WTC11 (cell line): ENCODE measurements around the gene PMM1.

ENCODE experiments used
- CBFB ChIP-seq: sonication (generic); formaldehyde crosslinking; IDR thresholded peaks from 2 replicates; pipeline ENCODE4 v1.8.1; 2022; ENCODE audit warnings: mild to moderate bottlenecking, low read depth, missing genetic modification reagents
- FOXJ3 ChIP-seq: sonication (generic); formaldehyde crosslinking; IDR thresholded peaks from 2 replicates; pipeline ENCODE4 v1.9.0; 2021; ENCODE audit warnings: missing genetic modification reagents, mild to moderate bottlenecking, borderline replicate concordance
- NR1H2 ChIP-seq: sonication (generic); formaldehyde crosslinking; IDR thresholded peaks from 2 replicates; pipeline ENCODE4 v1.9.0; 2021; ENCODE audit warnings: mild to moderate bottlenecking, moderate library complexity, missing genetic modification reagents
- NR2C2 ChIP-seq: sonication (generic); formaldehyde crosslinking; IDR thresholded peaks from 2 replicates; pipeline ENCODE4 v1.8.0; 2022; ENCODE audit warnings: mild to moderate bottlenecking, missing genetic modification reagents
- TCF7 ChIP-seq: sonication (generic); formaldehyde crosslinking; IDR thresholded peaks from 2 replicates; pipeline ENCODE4 v1.8.0; 2022; ENCODE audit warnings: mild to moderate bottlenecking, low read depth, missing genetic modification reagents, moderate library complexity
- ZNF396 ChIP-seq: fragments of 250-450 bp; sonication (Bioruptor Pico); IDR thresholded peaks from 2 replicates; pipeline ENCODE4 v1.8.0; 2021; ENCODE audit warnings: mild to moderate bottlenecking, moderate library complexity, borderline replicate concordance
- TF ChIP-seq, protein P1 (sequence below): fragments of 200-600 bp; IDR thresholded peaks from 2 replicates; pipeline ENCODE4 v1.8.0; 2022; ENCODE audit warnings: antibody characterized with exemption
- TF ChIP-seq, protein P2 (sequence below): sonication (generic); formaldehyde crosslinking; IDR thresholded peaks from 2 replicates; pipeline ENCODE4 v1.8.0; 2023; ENCODE audit warnings: missing genetic modification reagents
- TF ChIP-seq, protein P3 (sequence below): sonication (generic); formaldehyde crosslinking; IDR thresholded peaks from 2 replicates; pipeline ENCODE4 v1.8.1; 2022; ENCODE audit warnings: low read depth, mild to moderate bottlenecking, moderate library complexity, missing genetic modification reagents, borderline replicate concordance
- TF ChIP-seq, protein P4 (sequence below): sonication (generic); formaldehyde crosslinking; IDR thresholded peaks from 2 replicates; pipeline ENCODE4 v1.8.1; 2023; ENCODE audit warnings: mild to moderate bottlenecking, missing genetic modification reagents
- TF ChIP-seq, protein P5 (sequence below): sonication (generic); formaldehyde crosslinking; IDR thresholded peaks from 2 replicates; pipeline ENCODE4 v1.8.0; 2022; ENCODE audit warnings: mild to moderate bottlenecking, missing genetic modification reagents

DNA sequence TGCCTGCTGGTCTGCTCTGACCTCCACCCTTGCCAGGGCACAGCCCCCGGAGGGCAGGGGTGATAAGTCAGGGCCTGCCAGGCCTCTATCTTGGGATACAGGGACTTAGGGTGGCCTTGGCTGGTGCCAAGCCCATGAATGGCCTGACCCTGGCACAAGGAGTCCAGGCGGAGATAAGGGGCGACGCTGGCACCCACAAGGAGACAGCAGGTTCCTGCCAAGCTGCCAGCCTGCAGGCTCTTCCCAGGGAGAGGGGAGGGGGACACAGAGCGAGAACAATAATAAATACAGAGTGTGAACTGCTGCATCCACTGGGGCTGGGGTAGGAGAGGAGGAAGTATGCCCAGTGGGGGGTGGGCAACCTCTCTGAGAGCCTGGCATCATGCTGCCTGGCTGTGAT, 27.9 kb downstream of the PMM1 start:
- TF ChIP-seq, protein P1, sequence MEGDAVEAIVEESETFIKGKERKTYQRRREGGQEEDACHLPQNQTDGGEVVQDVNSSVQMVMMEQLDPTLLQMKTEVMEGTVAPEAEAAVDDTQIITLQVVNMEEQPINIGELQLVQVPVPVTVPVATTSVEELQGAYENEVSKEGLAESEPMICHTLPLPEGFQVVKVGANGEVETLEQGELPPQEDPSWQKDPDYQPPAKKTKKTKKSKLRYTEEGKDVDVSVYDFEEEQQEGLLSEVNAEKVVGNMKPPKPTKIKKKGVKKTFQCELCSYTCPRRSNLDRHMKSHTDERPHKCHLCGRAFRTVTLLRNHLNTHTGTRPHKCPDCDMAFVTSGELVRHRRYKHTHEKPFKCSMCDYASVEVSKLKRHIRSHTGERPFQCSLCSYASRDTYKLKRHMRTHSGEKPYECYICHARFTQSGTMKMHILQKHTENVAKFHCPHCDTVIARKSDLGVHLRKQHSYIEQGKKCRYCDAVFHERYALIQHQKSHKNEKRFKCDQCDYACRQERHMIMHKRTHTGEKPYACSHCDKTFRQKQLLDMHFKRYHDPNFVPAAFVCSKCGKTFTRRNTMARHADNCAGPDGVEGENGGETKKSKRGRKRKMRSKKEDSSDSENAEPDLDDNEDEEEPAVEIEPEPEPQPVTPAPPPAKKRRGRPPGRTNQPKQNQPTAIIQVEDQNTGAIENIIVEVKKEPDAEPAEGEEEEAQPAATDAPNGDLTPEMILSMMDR, result no peak
- TF ChIP-seq FOXJ3 (no peak), ZNF396 (CRISPR knock-in tag) (no peak), NR1H2 (CRISPR knock-in tag) (no peak), TCF7 (CRISPR knock-in tag) (no peak), CBFB (CRISPR knock-in tag) (no peak), NR2C2 (no peak)
- TF ChIP-seq, protein P2, sequence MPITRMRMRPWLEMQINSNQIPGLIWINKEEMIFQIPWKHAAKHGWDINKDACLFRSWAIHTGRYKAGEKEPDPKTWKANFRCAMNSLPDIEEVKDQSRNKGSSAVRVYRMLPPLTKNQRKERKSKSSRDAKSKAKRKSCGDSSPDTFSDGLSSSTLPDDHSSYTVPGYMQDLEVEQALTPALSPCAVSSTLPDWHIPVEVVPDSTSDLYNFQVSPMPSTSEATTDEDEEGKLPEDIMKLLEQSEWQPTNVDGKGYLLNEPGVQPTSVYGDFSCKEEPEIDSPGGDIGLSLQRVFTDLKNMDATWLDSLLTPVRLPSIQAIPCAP, result no peak
- TF ChIP-seq, protein P3, sequence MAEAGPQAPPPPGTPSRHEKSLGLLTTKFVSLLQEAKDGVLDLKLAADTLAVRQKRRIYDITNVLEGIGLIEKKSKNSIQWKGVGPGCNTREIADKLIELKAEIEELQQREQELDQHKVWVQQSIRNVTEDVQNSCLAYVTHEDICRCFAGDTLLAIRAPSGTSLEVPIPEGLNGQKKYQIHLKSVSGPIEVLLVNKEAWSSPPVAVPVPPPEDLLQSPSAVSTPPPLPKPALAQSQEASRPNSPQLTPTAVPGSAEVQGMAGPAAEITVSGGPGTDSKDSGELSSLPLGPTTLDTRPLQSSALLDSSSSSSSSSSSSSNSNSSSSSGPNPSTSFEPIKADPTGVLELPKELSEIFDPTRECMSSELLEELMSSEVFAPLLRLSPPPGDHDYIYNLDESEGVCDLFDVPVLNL (CRISPR knock-in tag), result no peak
- TF ChIP-seq, protein P4, sequence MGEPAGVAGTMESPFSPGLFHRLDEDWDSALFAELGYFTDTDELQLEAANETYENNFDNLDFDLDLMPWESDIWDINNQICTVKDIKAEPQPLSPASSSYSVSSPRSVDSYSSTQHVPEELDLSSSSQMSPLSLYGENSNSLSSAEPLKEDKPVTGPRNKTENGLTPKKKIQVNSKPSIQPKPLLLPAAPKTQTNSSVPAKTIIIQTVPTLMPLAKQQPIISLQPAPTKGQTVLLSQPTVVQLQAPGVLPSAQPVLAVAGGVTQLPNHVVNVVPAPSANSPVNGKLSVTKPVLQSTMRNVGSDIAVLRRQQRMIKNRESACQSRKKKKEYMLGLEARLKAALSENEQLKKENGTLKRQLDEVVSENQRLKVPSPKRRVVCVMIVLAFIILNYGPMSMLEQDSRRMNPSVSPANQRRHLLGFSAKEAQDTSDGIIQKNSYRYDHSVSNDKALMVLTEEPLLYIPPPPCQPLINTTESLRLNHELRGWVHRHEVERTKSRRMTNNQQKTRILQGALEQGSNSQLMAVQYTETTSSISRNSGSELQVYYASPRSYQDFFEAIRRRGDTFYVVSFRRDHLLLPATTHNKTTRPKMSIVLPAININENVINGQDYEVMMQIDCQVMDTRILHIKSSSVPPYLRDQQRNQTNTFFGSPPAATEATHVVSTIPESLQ (CRISPR knock-in tag), result no peak
- TF ChIP-seq, protein P5, sequence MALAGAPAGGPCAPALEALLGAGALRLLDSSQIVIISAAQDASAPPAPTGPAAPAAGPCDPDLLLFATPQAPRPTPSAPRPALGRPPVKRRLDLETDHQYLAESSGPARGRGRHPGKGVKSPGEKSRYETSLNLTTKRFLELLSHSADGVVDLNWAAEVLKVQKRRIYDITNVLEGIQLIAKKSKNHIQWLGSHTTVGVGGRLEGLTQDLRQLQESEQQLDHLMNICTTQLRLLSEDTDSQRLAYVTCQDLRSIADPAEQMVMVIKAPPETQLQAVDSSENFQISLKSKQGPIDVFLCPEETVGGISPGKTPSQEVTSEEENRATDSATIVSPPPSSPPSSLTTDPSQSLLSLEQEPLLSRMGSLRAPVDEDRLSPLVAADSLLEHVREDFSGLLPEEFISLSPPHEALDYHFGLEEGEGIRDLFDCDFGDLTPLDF, result no peak
